HEK293 (cell line): ENCODE measurements around the gene DUSP16.
A peak's percentile ranks its signal among the peaks of the same experiment; 100 is the strongest.

Experiments
- REPIN1 ChIP-seq: fragments of 450-650 bp; formaldehyde crosslinking; IDR thresholded peaks from 2 replicates; pipeline ENCODE4 v1.5.1; 2017; ENCODE audit warnings: missing biosample characterization, missing genetic modification characterization, low read depth
- SCRT1 ChIP-seq: fragments of 450-650 bp; formaldehyde crosslinking; IDR thresholded peaks from 2 replicates; pipeline ENCODE4 v1.5.1; 2016; ENCODE audit warnings: missing biosample characterization, missing genetic modification characterization, borderline replicate concordance
- TCF7L2 ChIP-seq: IDR thresholded peaks from 2 replicates; pipeline ENCODE4 v1.6.1; 2011; ENCODE audit warnings: low read depth, mild to moderate bottlenecking, inconsistent platforms, low read length, moderate library complexity, borderline replicate concordance
- YY2 ChIP-seq: fragments of 450-650 bp; formaldehyde crosslinking; IDR thresholded peaks from 2 replicates; pipeline ENCODE4 v1.5.1; 2016; ENCODE audit warnings: missing biosample characterization, missing genetic modification characterization
- ZBTB6 ChIP-seq: fragments of 450-650 bp; formaldehyde crosslinking; IDR thresholded peaks from 2 replicates; pipeline ENCODE4 v1.5.1; 2017; ENCODE audit warnings: missing biosample characterization, missing genetic modification characterization
- ZBTB7A ChIP-seq: fragments of 450-650 bp; formaldehyde crosslinking; IDR thresholded peaks from 2 replicates; pipeline ENCODE4 v1.5.1; 2016; ENCODE audit warnings: low read depth, missing biosample characterization, missing genetic modification characterization
- ZEB2 ChIP-seq: fragments of 450-650 bp; formaldehyde crosslinking; IDR thresholded peaks from 2 replicates; pipeline ENCODE4 v1.5.1; 2016; ENCODE audit warnings: missing biosample characterization, missing genetic modification characterization
- ZFP37 ChIP-seq: fragments of 450-650 bp; formaldehyde crosslinking; IDR thresholded peaks from 2 replicates; pipeline ENCODE4 v1.5.1; 2016; ENCODE audit warnings: missing biosample characterization, missing genetic modification characterization
- ZNF114 ChIP-seq: fragments of 450-650 bp; formaldehyde crosslinking; IDR thresholded peaks from 2 replicates; pipeline ENCODE4 v1.5.0; 2017; ENCODE audit warnings: missing biosample characterization, missing genetic modification characterization
- ZNF132 ChIP-seq: fragments of 450-650 bp; formaldehyde crosslinking; IDR thresholded peaks from 2 replicates; pipeline ENCODE4 v1.5.1; 2017; ENCODE audit warnings: missing biosample characterization, missing genetic modification characterization, borderline replicate concordance
- ZNF157 ChIP-seq: fragments of 450-650 bp; formaldehyde crosslinking; IDR thresholded peaks from 2 replicates; pipeline ENCODE4 v1.5.1; 2016; ENCODE audit warnings: missing biosample characterization, missing genetic modification characterization
- ZNF174 ChIP-seq: fragments of 450-650 bp; formaldehyde crosslinking; IDR thresholded peaks from 2 replicates; pipeline ENCODE4 v1.5.0; 2017; ENCODE audit warnings: missing biosample characterization, mild to moderate bottlenecking, missing genetic modification characterization
- ZNF18 ChIP-seq: fragments of 450-650 bp; formaldehyde crosslinking; IDR thresholded peaks from 2 replicates; pipeline ENCODE4 v1.5.1; 2016; ENCODE audit warnings: missing biosample characterization, missing genetic modification characterization
- ZNF2 ChIP-seq: fragments of 450-650 bp; formaldehyde crosslinking; IDR thresholded peaks from 2 replicates; pipeline ENCODE4 v1.5.1; 2016; ENCODE audit warnings: missing biosample characterization, missing genetic modification characterization
- ZNF23 ChIP-seq: fragments of 450-650 bp; formaldehyde crosslinking; IDR thresholded peaks from 2 replicates; pipeline ENCODE4 v1.5.1; 2016; ENCODE audit warnings: missing biosample characterization, missing genetic modification characterization, borderline replicate concordance
- ZNF26 ChIP-seq: fragments of 450-650 bp; formaldehyde crosslinking; IDR thresholded peaks from 2 replicates; pipeline ENCODE4 v1.5.1; 2016; ENCODE audit warnings: missing biosample characterization, missing genetic modification characterization
- ZNF266 ChIP-seq: fragments of 450-650 bp; formaldehyde crosslinking; IDR thresholded peaks from 2 replicates; pipeline ENCODE4 v1.5.1; 2016; ENCODE audit warnings: missing biosample characterization, missing genetic modification characterization, low read depth
- ZNF324 ChIP-seq: fragments of 450-650 bp; formaldehyde crosslinking; IDR thresholded peaks from 2 replicates; pipeline ENCODE4 v1.5.1; 2016; ENCODE audit warnings: missing biosample characterization, missing genetic modification characterization
- ZNF350 ChIP-seq: fragments of 450-650 bp; formaldehyde crosslinking; IDR thresholded peaks from 2 replicates; pipeline ENCODE4 v1.5.0; 2017; ENCODE audit warnings: missing biosample characterization, mild to moderate bottlenecking, missing genetic modification characterization
- ZNF394 ChIP-seq: fragments of 450-650 bp; formaldehyde crosslinking; IDR thresholded peaks from 2 replicates; pipeline ENCODE4 v1.5.1; 2016; ENCODE audit warnings: missing biosample characterization, missing genetic modification characterization, mild to moderate bottlenecking, moderate library complexity, borderline replicate concordance
- ZNF544 ChIP-seq: fragments of 450-650 bp; formaldehyde crosslinking; IDR thresholded peaks from 2 replicates; pipeline ENCODE4 v1.5.0; 2017; ENCODE audit warnings: missing biosample characterization, missing genetic modification characterization
- ZNF549 ChIP-seq: fragments of 450-650 bp; IDR thresholded peaks from 2 replicates; pipeline ENCODE4 v1.5.1; 2018; ENCODE audit warnings: missing biosample characterization, missing genetic modification characterization, mild to moderate bottlenecking, inconsistent platforms, moderate library complexity
- ZNF560 ChIP-seq: fragments of 450-650 bp; formaldehyde crosslinking; IDR thresholded peaks from 2 replicates; pipeline ENCODE4 v1.5.1; 2017; ENCODE audit warnings: missing biosample characterization, missing genetic modification characterization, borderline replicate concordance
- ZNF571 ChIP-seq: fragments of 450-650 bp; formaldehyde crosslinking; IDR thresholded peaks from 2 replicates; pipeline ENCODE4 v1.5.0; 2017; ENCODE audit warnings: missing biosample characterization, missing genetic modification characterization
- ZNF596 ChIP-seq: fragments of 450-650 bp; IDR thresholded peaks from 2 replicates; pipeline ENCODE4 v1.5.0; 2018; ENCODE audit warnings: missing biosample characterization, mild to moderate bottlenecking, missing genetic modification characterization, moderate library complexity
- ZNF600 ChIP-seq: fragments of 450-650 bp; formaldehyde crosslinking; IDR thresholded peaks from 2 replicates; pipeline ENCODE4 v1.5.1; 2016; ENCODE audit warnings: missing biosample characterization, missing genetic modification characterization
- ZNF621 ChIP-seq: fragments of 450-650 bp; formaldehyde crosslinking; IDR thresholded peaks from 2 replicates; pipeline ENCODE4 v1.5.1; 2017; ENCODE audit warnings: missing biosample characterization, missing genetic modification characterization
- ZNF623 ChIP-seq: fragments of 450-650 bp; formaldehyde crosslinking; IDR thresholded peaks from 2 replicates; pipeline ENCODE4 v1.5.1; 2016; ENCODE audit warnings: missing biosample characterization, missing genetic modification characterization
- ZNF639 ChIP-seq: fragments of 450-650 bp; formaldehyde crosslinking; IDR thresholded peaks from 2 replicates; pipeline ENCODE4 v1.5.1; 2016; ENCODE audit warnings: missing biosample characterization, missing genetic modification characterization
- ZNF658 ChIP-seq: fragments of 450-650 bp; formaldehyde crosslinking; IDR thresholded peaks from 2 replicates; pipeline ENCODE4; 2016; ENCODE audit warnings: missing biosample characterization, missing genetic modification characterization
- ZNF792 ChIP-seq: fragments of 450-650 bp; formaldehyde crosslinking; IDR thresholded peaks from 2 replicates; pipeline ENCODE4 v1.5.1; 2016; ENCODE audit warnings: missing biosample characterization, missing genetic modification characterization
- ZSCAN5A ChIP-seq: fragments of 450-650 bp; formaldehyde crosslinking; IDR thresholded peaks from 2 replicates; pipeline ENCODE4 v1.5.1; 2016; ENCODE audit warnings: missing biosample characterization, missing genetic modification characterization

Gene DUSP16

GRCh38 chr12:12611512-12612306 is 49.0 kb upstream of the DUSP16 start, which contains the start of gene CREBL2 (continued):
- TF ChIP-seq ZNF792 (tag by site-specific recombination) (peak; percentile 36; the same call in 1 of the 2 replicates), ZNF157 (no peak), ZNF174 (tag by site-specific recombination) (no peak), ZNF18 (peak; percentile 22; the same call in 1 of the 2 replicates), ZNF114 (tag by site-specific recombination) (no peak), ZNF658 (tag by site-specific recombination) (no peak), ZNF560 (tag by site-specific recombination) (no peak), ZNF2 (tag by site-specific recombination) (peak; percentile 85), ZBTB7A (tag by site-specific recombination) (peak; percentile 65), ZNF623 (tag by site-specific recombination) (no peak), ZNF394 (tag by site-specific recombination) (peak; percentile 86), ZNF23 (no peak), ZNF639 (tag by site-specific recombination) (peak; percentile 91), ZNF621 (no peak), ZNF350 (no peak), ZNF26 (tag by site-specific recombination) (no peak), ZNF544 (no peak), ZNF571 (tag by site-specific recombination) (no peak), ZFP37 (tag by site-specific recombination) (peak; percentile 96), ZSCAN5A (tag by site-specific recombination) (0 out of 2 replicates have a peak, but pooled peaks have one; percentile 23), ZNF549 (tag by site-specific recombination) (no peak), ZBTB6 (tag by site-specific recombination) (peak; percentile 93), ZNF266 (tag by site-specific recombination) (no peak), ZNF600 (peak; percentile 100), ZNF324 (tag by site-specific recombination) (peak; percentile 88; the same call in 1 of the 2 replicates), SCRT1 (tag by site-specific recombination) (no peak), ZNF596 (tag by site-specific recombination) (no peak), ZNF132 (tag by site-specific recombination) (no peak), TCF7L2 (no peak), REPIN1 (tag by site-specific recombination) (no peak; the same call in 1 of the 2 replicates), ZEB2 (tag by site-specific recombination) (peak; percentile 96), YY2 (0 out of 2 replicates have a peak, but pooled peaks have one; percentile 55)
